ENCODE results near the gene STX18.

- TF ChIP-seq POLR2A (IDR thresholded peaks at IDR 0.05; ENCODE audit: borderline replicate concordance, extremely low read depth, insufficient read depth, insufficient read length): no peak
- TF ChIP-seq CTCF (IDR thresholded peaks at IDR 0.05 in 2 of 3, conservative IDR thresholded peaks at IDR 0.05 in 1 of 3; ENCODE audit: borderline replicate concordance in 1 of 3, insufficient read depth in 1 of 3, low read depth in 2 of 3, low read length in 2 of 3): no peak
- no peak for TF ChIP-seq SP1 (IDR thresholded peaks at IDR 0.05; ENCODE audit: low read depth)
- no peak for TF ChIP-seq RAD21 (IDR thresholded peaks at IDR 0.05; ENCODE audit: low read depth)
- no peak for TF ChIP-seq EGR1 (IDR thresholded peaks at IDR 0.05; ENCODE audit: low read depth)
- TF ChIP-seq EZH2 (IDR thresholded peaks at IDR 0.05): no peak
- TF ChIP-seq, protein P1, sequence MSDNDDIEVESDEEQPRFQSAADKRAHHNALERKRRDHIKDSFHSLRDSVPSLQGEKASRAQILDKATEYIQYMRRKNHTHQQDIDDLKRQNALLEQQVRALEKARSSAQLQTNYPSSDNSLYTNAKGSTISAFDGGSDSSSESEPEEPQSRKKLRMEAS (IDR thresholded peaks at IDR 0.05): no peak
- TF ChIP-seq ZNF274 (IDR thresholded peaks at IDR 0.05; ENCODE audit: low read depth, low read length): no peak
- TF ChIP-seq POLR2AphosphoS5 (IDR thresholded peaks at IDR 0.05; ENCODE audit: low read depth, low read length): no peak
- TF ChIP-seq FOSL1 (IDR thresholded peaks at IDR 0.05; ENCODE audit: low read depth): no peak
- no peak for TF ChIP-seq TCF7L2 (IDR thresholded peaks at IDR 0.05; ENCODE audit: borderline replicate concordance, extremely low read depth, insufficient read depth, insufficient read length)
- no peak for TF ChIP-seq YY1 (IDR thresholded peaks at IDR 0.05; ENCODE audit: extremely low read depth, insufficient replicate concordance, low read depth, low read length)
- TF ChIP-seq SIN3A (IDR thresholded peaks at IDR 0.05; ENCODE audit: low read depth): no peak
These were observed 83.9 kb downstream of the STX18 start for GRCh38 chr4:4457803-4458553.
